Neural progenitor cell (in vitro differentiated cells): ENCODE results near the gene GLRA1.

Source experiments
- EZH2 ChIP-seq: fragments of 200-600 bp; sonication (generic); IDR thresholded peaks from 2 replicates; pipeline ENCODE4 v1.6.1; 2017; ENCODE audit warnings: antibody characterized with exemption, mild to moderate bottlenecking, moderate library complexity
- EZH2phosphoT487 ChIP-seq: fragments of 200-600 bp; sonication (generic); IDR thresholded peaks from 2 replicates; pipeline ENCODE4 v1.6.1; 2017; ENCODE audit warnings: antibody characterized with exemption
- TF ChIP-seq, protein P1 (sequence below): fragments of 200-600 bp; sonication (generic); IDR thresholded peaks from 2 replicates; pipeline ENCODE4 v1.5.1; 2017; ENCODE audit warnings: antibody characterized with exemption, mild to moderate bottlenecking

DNA sequence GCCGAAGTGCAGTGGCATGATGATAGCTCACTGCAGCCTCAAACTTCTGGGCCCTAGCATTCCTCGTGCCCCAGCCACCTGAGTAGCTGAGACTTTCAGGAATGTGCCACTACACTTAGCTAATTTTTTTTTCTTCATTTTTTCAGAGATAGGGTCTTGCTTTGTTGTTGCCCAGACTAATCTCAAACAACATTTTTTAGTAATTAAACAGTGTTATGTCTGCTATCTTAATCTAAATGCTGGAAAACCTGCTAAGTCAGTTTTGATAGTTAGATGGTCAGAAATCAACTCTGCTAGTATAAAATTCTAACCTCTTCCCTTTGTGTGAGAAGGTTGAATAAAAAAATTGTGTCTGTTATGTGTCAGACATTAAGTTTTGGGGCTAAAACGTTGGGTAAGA, 140.5 kb downstream of the GLRA1 start:
- TF ChIP-seq, protein P1, sequence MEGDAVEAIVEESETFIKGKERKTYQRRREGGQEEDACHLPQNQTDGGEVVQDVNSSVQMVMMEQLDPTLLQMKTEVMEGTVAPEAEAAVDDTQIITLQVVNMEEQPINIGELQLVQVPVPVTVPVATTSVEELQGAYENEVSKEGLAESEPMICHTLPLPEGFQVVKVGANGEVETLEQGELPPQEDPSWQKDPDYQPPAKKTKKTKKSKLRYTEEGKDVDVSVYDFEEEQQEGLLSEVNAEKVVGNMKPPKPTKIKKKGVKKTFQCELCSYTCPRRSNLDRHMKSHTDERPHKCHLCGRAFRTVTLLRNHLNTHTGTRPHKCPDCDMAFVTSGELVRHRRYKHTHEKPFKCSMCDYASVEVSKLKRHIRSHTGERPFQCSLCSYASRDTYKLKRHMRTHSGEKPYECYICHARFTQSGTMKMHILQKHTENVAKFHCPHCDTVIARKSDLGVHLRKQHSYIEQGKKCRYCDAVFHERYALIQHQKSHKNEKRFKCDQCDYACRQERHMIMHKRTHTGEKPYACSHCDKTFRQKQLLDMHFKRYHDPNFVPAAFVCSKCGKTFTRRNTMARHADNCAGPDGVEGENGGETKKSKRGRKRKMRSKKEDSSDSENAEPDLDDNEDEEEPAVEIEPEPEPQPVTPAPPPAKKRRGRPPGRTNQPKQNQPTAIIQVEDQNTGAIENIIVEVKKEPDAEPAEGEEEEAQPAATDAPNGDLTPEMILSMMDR, result no peak
- TF ChIP-seq EZH2phosphoT487, result no peak
- no peak for TF ChIP-seq EZH2
